Neural cell (in vitro differentiated cells): ENCODE data around the gene COX10.

ENCODE experiments used
- EP300 ChIP-seq: fragments of 450-650 bp; conservative IDR thresholded peaks from 2 replicates; pipeline ENCODE4 v1.6.1; 2014; ENCODE audit warnings: antibody characterized with exemption, mild to moderate bottlenecking, moderate library complexity; ENCODE audit not compliant: poor library complexity, severe bottlenecking
- EZH2 ChIP-seq: fragments of 200-600, 300-800 bp; shearing (Covaris generic), sonication (generic); IDR thresholded peaks from 2 replicates; pipeline ENCODE4 v1.6.1; 2014; ENCODE audit warnings: antibody characterized with exemption, low read length, borderline replicate concordance, mild to moderate bottlenecking; ENCODE audit not compliant: insufficient read depth, poor library complexity, severe bottlenecking
- POLR2AphosphoS5 ChIP-seq: IDR thresholded peaks from 2 replicates; pipeline ENCODE4 v1.6.1; 2012
- RAD21 ChIP-seq: fragments of 450-650 bp; conservative IDR thresholded peaks from 2 replicates; pipeline ENCODE4 v1.6.1; 2014; ENCODE audit warnings: antibody characterized with exemption, mild to moderate bottlenecking, moderate library complexity
- REST ChIP-seq: IDR thresholded peaks from 2 replicates; pipeline ENCODE4 v1.6.1; 2012; ENCODE audit warnings: borderline replicate concordance
- TAF1 ChIP-seq: IDR thresholded peaks from 2 replicates; pipeline ENCODE4 v1.6.1; 2012; ENCODE audit warnings: low read depth
- TF ChIP-seq, protein P1 (sequence below): fragments of 450-650 bp; IDR thresholded peaks from 2 replicates; pipeline ENCODE4 v1.5.1; 2014; ENCODE audit warnings: antibody characterized with exemption, mild to moderate bottlenecking, moderate library complexity; ENCODE audit not compliant: poor library complexity, severe bottlenecking

- TF ChIP-seq, protein P1, sequence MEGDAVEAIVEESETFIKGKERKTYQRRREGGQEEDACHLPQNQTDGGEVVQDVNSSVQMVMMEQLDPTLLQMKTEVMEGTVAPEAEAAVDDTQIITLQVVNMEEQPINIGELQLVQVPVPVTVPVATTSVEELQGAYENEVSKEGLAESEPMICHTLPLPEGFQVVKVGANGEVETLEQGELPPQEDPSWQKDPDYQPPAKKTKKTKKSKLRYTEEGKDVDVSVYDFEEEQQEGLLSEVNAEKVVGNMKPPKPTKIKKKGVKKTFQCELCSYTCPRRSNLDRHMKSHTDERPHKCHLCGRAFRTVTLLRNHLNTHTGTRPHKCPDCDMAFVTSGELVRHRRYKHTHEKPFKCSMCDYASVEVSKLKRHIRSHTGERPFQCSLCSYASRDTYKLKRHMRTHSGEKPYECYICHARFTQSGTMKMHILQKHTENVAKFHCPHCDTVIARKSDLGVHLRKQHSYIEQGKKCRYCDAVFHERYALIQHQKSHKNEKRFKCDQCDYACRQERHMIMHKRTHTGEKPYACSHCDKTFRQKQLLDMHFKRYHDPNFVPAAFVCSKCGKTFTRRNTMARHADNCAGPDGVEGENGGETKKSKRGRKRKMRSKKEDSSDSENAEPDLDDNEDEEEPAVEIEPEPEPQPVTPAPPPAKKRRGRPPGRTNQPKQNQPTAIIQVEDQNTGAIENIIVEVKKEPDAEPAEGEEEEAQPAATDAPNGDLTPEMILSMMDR: no peak
- no peak for TF ChIP-seq RAD21
- no peak for TF ChIP-seq EZH2
- TF ChIP-seq POLR2AphosphoS5: no peak
- TF ChIP-seq EP300: no peak
- TF ChIP-seq REST: no peak
- no peak for TF ChIP-seq TAF1
These were observed 49.6 kb downstream of the COX10 start for GRCh38 chr17:14118951-14119350.
